Activated CD4-positive, alpha-beta T cell treated with anti-CD3 and anti-CD28 coated beads, Interleukin-2, amount 10 ng/mL, durations not matched to agents 24 days and 14 days (primary cell): ENCODE data around the gene PYGO2. TPM values are rescaled to one million over a fixed set of nuclear protein-coding genes. Genes with fewer than 3 reads are reported as not detected.
"Not testable (repeated sequence)": the region's sequence is repeated elsewhere in the genome, so short reads cannot be mapped to it uniquely, and the experiment has no call there.

Source experiments
- DNase-seq: peaks from one replicate; pipeline ENCODE4 v3.0.0; 2022
- H3K27ac Mint-ChIP-seq: one replicate; pipeline ENCODE4 v1.8.0; 2022; ENCODE audit warnings: mild to moderate bottlenecking, mixed read lengths
- H3K27me3 Mint-ChIP-seq: one replicate; pipeline ENCODE4 v1.8.0; 2022; ENCODE audit warnings: mixed read lengths
- H3K36me3 Mint-ChIP-seq: one replicate; pipeline ENCODE4 v1.8.0; 2022; ENCODE audit warnings: low read depth, mild to moderate bottlenecking, mixed read lengths
- H3K4me1 Mint-ChIP-seq: one replicate; pipeline ENCODE4 v1.8.0; 2021; ENCODE audit warnings: mixed read lengths
- H3K4me3 Mint-ChIP-seq: one replicate; pipeline ENCODE4 v1.8.0; 2022; ENCODE audit warnings: mild to moderate bottlenecking, moderate library complexity, mixed read lengths
- H3K9me3 Mint-ChIP-seq: one replicate; pipeline ENCODE4 v1.8.0; 2021; ENCODE audit warnings: mixed read lengths
- intact Hi-C: fragments of 100-400 bp; cut with micrococcal nuclease; formaldehyde crosslinking; loops from one replicate; pipeline ENCODE4 v1.15.1; 2023
- total RNA-seq: library from RNA; stranded (reverse); gene quantifications from 2 replicates; pipeline ENCODE4 v1.2.3, GENCODE V29; 2022

The PYGO2 gene
- total RNA-seq, 1 donor from 2014 or later = 34.4 TPM

- Mint-ChIP-seq H3K9me3 (no peaks in the 10 kb centered on the region), H3K4me3 (no peak overlapping the region)
Observed at GRCh38 chr1:154931940-154932487, 29.6 kb downstream of the PYGO2 start.

GRCh38 chr1:154926201-154926600 lies 35.4 kb downstream of the PYGO2 start:
- H3K27ac Mint-ChIP-seq = peak overlapping the region; percentile 67
- no peak overlapping the region for H3K4me3 Mint-ChIP-seq
- no peaks in the 10 kb centered on the region for H3K9me3 Mint-ChIP-seq
- H3K36me3 Mint-ChIP-seq = peaks cover 52% of the 10 kb centered on the region
- intact Hi-C loops = no loop called here
- H3K27me3 Mint-ChIP-seq = no peaks in the 10 kb centered on the region
- peaks cover 13% of the 10 kb centered on the region for H3K4me1 Mint-ChIP-seq
- DNase-seq = no peak

More at GRCh38 chr1:154931940-154932487, 29.6 kb downstream of the PYGO2 start:
- no peak overlapping the region for H3K27ac Mint-ChIP-seq
- H3K27me3 Mint-ChIP-seq = no peaks in the 10 kb centered on the region
- DNase-seq = no peak
- peaks cover 14% of the 10 kb centered on the region for H3K4me1 Mint-ChIP-seq
- intact Hi-C loops = no loop called here
- peaks cover 29% of the 10 kb centered on the region for H3K36me3 Mint-ChIP-seq

GRCh38 chr1:154925335-154926170 lies 36.0 kb downstream of the PYGO2 start:
- Mint-ChIP-seq H3K4me1 (peaks cover 13% of the 10 kb centered on the region), H3K27ac (peak overlapping the region; percentile 67), H3K36me3 (peaks cover 50% of the 10 kb centered on the region), H3K4me3 (no peak overlapping the region), H3K9me3 (no peaks in the 10 kb centered on the region), H3K27me3 (no peaks in the 10 kb centered on the region)
- DNase-seq = no peak
- intact Hi-C loops = no loop called here

- Mint-ChIP-seq H3K36me3 (peaks cover 41% of the 10 kb centered on the region), H3K9me3 (no peaks in the 10 kb centered on the region), H3K27me3 (no peaks in the 10 kb centered on the region), H3K4me3 (no peak overlapping the region), H3K27ac (no peak overlapping the region), H3K4me1 (peaks cover 13% of the 10 kb centered on the region)
- intact Hi-C loops = no loop called here
- no peak for DNase-seq
Observed at GRCh38 chr1:154923695-154924094, 37.9 kb downstream of the PYGO2 start.

- Mint-ChIP-seq H3K36me3 (peaks cover 14% of the 10 kb centered on the region), H3K4me1 (no peaks in the 10 kb centered on the region), H3K9me3 (peaks cover 5% of the 10 kb centered on the region), H3K27ac (no peak overlapping the region), H3K27me3 (no peaks in the 10 kb centered on the region), H3K4me3 (no peak overlapping the region)
- DNase-seq = no peak
- intact Hi-C loops = no loop called here
Observed at GRCh38 chr1:154913273-154913672, 48.3 kb downstream of the PYGO2 start.

- Mint-ChIP-seq H3K4me1 (no peaks in the 10 kb centered on the region), H3K36me3 (peaks cover 12% of the 10 kb centered on the region)
Observed at GRCh38 chr1:154912755-154913154, 48.8 kb downstream of the PYGO2 start.

GRCh38 chr1:154911691-154912550 lies 49.7 kb downstream of the PYGO2 start:
- DNase-seq = no peak
- Mint-ChIP-seq H3K4me1 (no peaks in the 10 kb centered on the region), H3K4me3 (no peak overlapping the region), H3K36me3 (peaks cover 11% of the 10 kb centered on the region), H3K27me3 (no peaks in the 10 kb centered on the region), H3K27ac (no peak overlapping the region), H3K9me3 (peaks cover 5% of the 10 kb centered on the region)
- intact Hi-C loops = no loop called here

More at GRCh38 chr1:154912755-154913154, 48.8 kb downstream of the PYGO2 start:
- Mint-ChIP-seq H3K27ac (no peak overlapping the region), H3K4me3 (no peak overlapping the region), H3K27me3 (no peaks in the 10 kb centered on the region), H3K9me3 (peaks cover 5% of the 10 kb centered on the region)
- intact Hi-C loops = no loop called here
- DNase-seq = no peak

GRCh38 chr1:154910851-154911250 lies 50.7 kb downstream of the PYGO2 start:
- no peaks in the 10 kb centered on the region for H3K9me3 Mint-ChIP-seq
- no peak overlapping the region for H3K27ac Mint-ChIP-seq
- no peaks in the 10 kb centered on the region for H3K27me3 Mint-ChIP-seq
- peaks cover 3% of the 10 kb centered on the region for H3K36me3 Mint-ChIP-seq
- intact Hi-C loops = no loop called here
- H3K4me1 Mint-ChIP-seq = no peaks in the 10 kb centered on the region
- DNase-seq = no peak
- no peak overlapping the region for H3K4me3 Mint-ChIP-seq

GRCh38 chr1:154908937-154909336 lies 52.6 kb downstream of the PYGO2 start:
- H3K27me3 Mint-ChIP-seq = no peaks in the 10 kb centered on the region
- intact Hi-C loops = no loop called here
- no peak for DNase-seq
- H3K27ac Mint-ChIP-seq = no peak overlapping the region
- H3K9me3 Mint-ChIP-seq = no peaks in the 10 kb centered on the region
- no peak overlapping the region for H3K4me3 Mint-ChIP-seq
- no peaks in the 10 kb centered on the region for H3K36me3 Mint-ChIP-seq
- H3K4me1 Mint-ChIP-seq = no peaks in the 10 kb centered on the region

GRCh38 chr1:154908129-154908528 lies 53.5 kb downstream of the PYGO2 start:
- H3K27ac Mint-ChIP-seq, H3K4me3 Mint-ChIP-seq, H3K27me3 Mint-ChIP-seq, intact Hi-C loops, H3K4me1 Mint-ChIP-seq, DNase-seq, H3K9me3 Mint-ChIP-seq, H3K36me3 Mint-ChIP-seq: not testable (repeated sequence)

Other genes with a start within 250 kb of the PYGO2 start
- gene KCNN3, start 91.5 kb downstream of the PYGO2 start, total RNA-seq = 0.35 and 0.54 TPM in 2 replicates
- 47.4 and 47.7 TPM in 2 replicates for gene PMVK, start 25.1 kb downstream of the PYGO2 start, total RNA-seq
- 19.3 and 21.6 TPM in 2 replicates for gene PBXIP1, start 5.7 kb downstream of the PYGO2 start, total RNA-seq
- 50.4 and 60.5 TPM in 2 replicates for gene SHC1, start 9.0 kb upstream of the PYGO2 start, total RNA-seq
- 179 and 181 TPM in 2 replicates for gene CKS1B, start 12.9 kb upstream of the PYGO2 start, total RNA-seq
- gene FLAD1, start 21.6 kb upstream of the PYGO2 start, total RNA-seq = 69.9 and 71.8 TPM in 2 replicates
- gene LENEP, start 31.8 kb upstream of the PYGO2 start, total RNA-seq = 0.79 and 1.4 TPM in 2 replicates
- gene ZBTB7B, start 41.0 kb upstream of the PYGO2 start, total RNA-seq = 145 and 150 TPM in 2 replicates
- gene DCST2, start 72.0 kb upstream of the PYGO2 start, total RNA-seq = 0.16 TPM in 1 of 2 replicates, not detected in the other
- not detected in 2 replicates for gene DCST1, start 72.0 kb upstream of the PYGO2 start, total RNA-seq
- 79.7 and 84.5 TPM in 2 replicates for gene ADAM15, start 89.5 kb upstream of the PYGO2 start, total RNA-seq
- gene EFNA4, start 102.0 kb upstream of the PYGO2 start, total RNA-seq = 5.8 and 6.2 TPM in 2 replicates
- gene EFNA3, start 117.1 kb upstream of the PYGO2 start, total RNA-seq = 3.6 and 4.4 TPM in 2 replicates
- 0.24 TPM in 1 of 2 replicates, not detected in the other for gene EFNA1, start 166.1 kb upstream of the PYGO2 start, total RNA-seq
- 46.2 and 46.3 TPM in 2 replicates for gene SLC50A1, start 174.1 kb upstream of the PYGO2 start, total RNA-seq
- 34.5 and 37.2 TPM in 2 replicates for gene DPM3, start 178.7 kb upstream of the PYGO2 start, total RNA-seq
- gene KRTCAP2, start 211.5 kb upstream of the PYGO2 start, total RNA-seq = 244 and 245 TPM in 2 replicates
- 9.4 and 10.7 TPM in 2 replicates for gene TRIM46, start 212.1 kb upstream of the PYGO2 start, total RNA-seq
- 10.5 and 10.6 TPM in 2 replicates for gene THBS3, start 246.1 kb upstream of the PYGO2 start, total RNA-seq
- 62.4 and 64.7 TPM in 2 replicates for gene MTX1, start 246.9 kb upstream of the PYGO2 start, total RNA-seq